Hepatocyte (in vitro differentiated cells): ENCODE measurements around the gene RAPGEF4. TPM values are rescaled to one million over a fixed set of nuclear protein-coding genes. Genes with fewer than 3 reads are reported as not detected.
A peak's percentile ranks its signal among the peaks of the same experiment; 100 is the strongest.

Experiments
- DNase-seq: peaks from one replicate; pipeline ENCODE4 v3.0.0-alpha.2; 2016; ENCODE audit warnings: low spot score
- H2AFZ ChIP-seq: fragments of 200-600 bp; sonication (generic); 2 replicates; pipeline ENCODE4 v1.6.0; 2016; ENCODE audit warnings: antibody characterized with exemption, mild to moderate bottlenecking
- H3K27ac ChIP-seq: fragments of 200-600 bp; sonication (generic); 2 replicates; pipeline ENCODE4 v1.5.1; 2016; ENCODE audit warnings: mild to moderate bottlenecking
- H3K27me3 ChIP-seq: fragments of 200-600 bp; sonication (generic); 2 replicates; pipeline ENCODE4 v1.6.1; 2016
- H3K36me3 ChIP-seq: fragments of 200-600 bp; sonication (generic); replicated peaks from 2 replicates; pipeline ENCODE4 v1.5.1; 2016; ENCODE audit warnings: low read depth; ENCODE audit not compliant: insufficient read depth
- H3K4me1 ChIP-seq: fragments of 200-600 bp; sonication (generic); 2 replicates; pipeline ENCODE4 v1.5.1; 2016; ENCODE audit warnings: mild to moderate bottlenecking, moderate library complexity; ENCODE audit not compliant: insufficient read depth
- H3K4me2 ChIP-seq: fragments of 200-600 bp; sonication (generic); 2 replicates; pipeline ENCODE4 v1.6.0; 2016
- H3K4me3 ChIP-seq: fragments of 200-600 bp; sonication (generic); 2 replicates; pipeline ENCODE4 v1.5.1; 2016; ENCODE audit warnings: mild to moderate bottlenecking
- H3K79me2 ChIP-seq: fragments of 200-600 bp; sonication (generic); 2 replicates; pipeline ENCODE4 v1.6.0; 2017; ENCODE audit warnings: mild to moderate bottlenecking
- H3K9me2 ChIP-seq: fragments of 200-600 bp; sonication (generic); replicated peaks from 2 replicates; pipeline ENCODE4 v1.6.0; 2017; ENCODE audit warnings: mild to moderate bottlenecking; ENCODE audit not compliant: insufficient read depth
- H3K9me3 ChIP-seq: fragments of 200-600 bp; sonication (generic); 2 replicates; pipeline ENCODE4 v1.5.1; 2016; ENCODE audit warnings: low read depth, mild to moderate bottlenecking
- H4K20me1 ChIP-seq: fragments of 200-600 bp; sonication (generic); 2 replicates; pipeline ENCODE4 v1.6.0; 2016; ENCODE audit warnings: mild to moderate bottlenecking; ENCODE audit not compliant: insufficient read depth, poor library complexity, severe bottlenecking
- EZH2 ChIP-seq: fragments of 200-600 bp; sonication (generic); IDR thresholded peaks from 2 replicates; pipeline ENCODE4 v1.6.1; 2016; ENCODE audit warnings: antibody characterized with exemption, mild to moderate bottlenecking, borderline replicate concordance
- EZH2phosphoT487 ChIP-seq: fragments of 200-600 bp; sonication (generic); IDR thresholded peaks from one replicate; pipeline ENCODE4 v1.6.1; 2018; ENCODE audit warnings: antibody characterized with exemption, mild to moderate bottlenecking, low read depth, moderate library complexity; ENCODE audit not compliant: unreplicated experiment, severe bottlenecking
- WGBS: methylation state at CpG from one replicate; pipeline ENCODE4 v1.1.6; 2016; ENCODE audit warnings: low lambda C conversion rate; ENCODE audit errors: missing lambda C conversion rate; 5-methylcytosine and 5-hydroxymethylcytosine counted together
- polyA plus RNA-seq: library from polyadenylated mRNA; unstranded; fragments of >200 nt; fragmentation: Nextera tagmentation; extraction: Ambion mirVana; gene quantifications from 2 replicates; pipeline ENCODE4 v1.2.1, GENCODE V29; 2016
- total RNA-seq: library from RNA; depleted of rRNA; stranded (reverse); fragments of >200 nt; gene quantifications from 2 replicates; pipeline ENCODE4 v1.2.3, GENCODE V29; 2014
- TF ChIP-seq, protein P1 (sequence below): fragments of 200-600 bp; sonication (generic); IDR thresholded peaks from 2 replicates; pipeline ENCODE4 v1.5.1; 2016; ENCODE audit warnings: antibody characterized with exemption, mild to moderate bottlenecking; ENCODE audit not compliant: poor library complexity

RAPGEF4 gene
- total and polyA plus RNA-seq, 2 experiments from 2014 or later, result 1.9 to 2.0 TPM

- Histone ChIP-seq H3K9me2 (no peaks in the 10 kb centered on the region), H2AFZ (no peak overlapping the region), H3K9me3 (no peaks in the 10 kb centered on the region), H3K4me3 (no peak overlapping the region), H3K36me3 (no peaks in the 10 kb centered on the region), H3K79me2 (no peaks in the 10 kb centered on the region), H3K27me3 (no peaks in the 10 kb centered on the region), H3K27ac (peak overlapping the region; percentile 64), H3K4me2 (peak overlapping the region; percentile 5), H4K20me1 (no peaks in the 10 kb centered on the region), H3K4me1 (peaks cover 12% of the 10 kb centered on the region)
- WGBS, result 51% methylated on average over 2 of the region's 2 CpGs
- no peak for TF ChIP-seq EZH2phosphoT487
- no peak for TF ChIP-seq EZH2
- TF ChIP-seq, protein P1, sequence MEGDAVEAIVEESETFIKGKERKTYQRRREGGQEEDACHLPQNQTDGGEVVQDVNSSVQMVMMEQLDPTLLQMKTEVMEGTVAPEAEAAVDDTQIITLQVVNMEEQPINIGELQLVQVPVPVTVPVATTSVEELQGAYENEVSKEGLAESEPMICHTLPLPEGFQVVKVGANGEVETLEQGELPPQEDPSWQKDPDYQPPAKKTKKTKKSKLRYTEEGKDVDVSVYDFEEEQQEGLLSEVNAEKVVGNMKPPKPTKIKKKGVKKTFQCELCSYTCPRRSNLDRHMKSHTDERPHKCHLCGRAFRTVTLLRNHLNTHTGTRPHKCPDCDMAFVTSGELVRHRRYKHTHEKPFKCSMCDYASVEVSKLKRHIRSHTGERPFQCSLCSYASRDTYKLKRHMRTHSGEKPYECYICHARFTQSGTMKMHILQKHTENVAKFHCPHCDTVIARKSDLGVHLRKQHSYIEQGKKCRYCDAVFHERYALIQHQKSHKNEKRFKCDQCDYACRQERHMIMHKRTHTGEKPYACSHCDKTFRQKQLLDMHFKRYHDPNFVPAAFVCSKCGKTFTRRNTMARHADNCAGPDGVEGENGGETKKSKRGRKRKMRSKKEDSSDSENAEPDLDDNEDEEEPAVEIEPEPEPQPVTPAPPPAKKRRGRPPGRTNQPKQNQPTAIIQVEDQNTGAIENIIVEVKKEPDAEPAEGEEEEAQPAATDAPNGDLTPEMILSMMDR, result no peak
- peak; percentile 18 for DNase-seq
Observed at GRCh38 chr2:172922306-172922705, 186.7 kb downstream of the RAPGEF4 start.

- Histone ChIP-seq H3K4me2 (no peak overlapping the region), H3K79me2 (no peaks in the 10 kb centered on the region), H3K27me3 (no peaks in the 10 kb centered on the region), H3K36me3 (no peaks in the 10 kb centered on the region), H4K20me1 (no peaks in the 10 kb centered on the region), H3K9me2 (no peaks in the 10 kb centered on the region), H3K4me1 (peaks cover 16% of the 10 kb centered on the region), H3K9me3 (no peaks in the 10 kb centered on the region), H3K4me3 (no peak overlapping the region), H2AFZ (no peak overlapping the region), H3K27ac (no peak overlapping the region)
- no peak for DNase-seq
- 78% methylated on average over 4 of the region's 4 CpGs for WGBS
- TF ChIP-seq, protein P1, result no peak
- TF ChIP-seq EZH2phosphoT487 (no peak), EZH2 (no peak)
Observed at GRCh38 chr2:172922815-172923214, 187.2 kb downstream of the RAPGEF4 start.

- 95% methylated on average over 4 of the region's 4 CpGs for WGBS
- H3K4me2 ChIP-seq, result no peak overlapping the region
- no peaks in the 10 kb centered on the region for H3K36me3 ChIP-seq
- TF ChIP-seq EZH2phosphoT487 (no peak), EZH2 (no peak)
- TF ChIP-seq, protein P1, result no peak
- H2AFZ ChIP-seq, result no peak overlapping the region
- H3K9me2 ChIP-seq, result no peaks in the 10 kb centered on the region
- H3K27me3 ChIP-seq, result no peaks in the 10 kb centered on the region
- H4K20me1 ChIP-seq, result no peaks in the 10 kb centered on the region
- no peaks in the 10 kb centered on the region for H3K79me2 ChIP-seq
- H3K4me3 ChIP-seq, result no peak overlapping the region
- no peak overlapping the region for H3K27ac ChIP-seq
- H3K4me1 ChIP-seq, result peaks cover 22% of the 10 kb centered on the region
- H3K9me3 ChIP-seq, result no peaks in the 10 kb centered on the region
- no peak for DNase-seq
Observed at GRCh38 chr2:172924097-172924660, 188.5 kb downstream of the RAPGEF4 start.

GRCh38 chr2:172925600-172925999 lies 190.0 kb downstream of the RAPGEF4 start:
- 97% methylated on average over 2 of the region's 2 CpGs for WGBS
- Histone ChIP-seq H3K79me2 (no peaks in the 10 kb centered on the region), H3K27me3 (no peaks in the 10 kb centered on the region), H3K4me1 (peaks cover 22% of the 10 kb centered on the region), H4K20me1 (no peaks in the 10 kb centered on the region), H3K9me2 (no peaks in the 10 kb centered on the region), H3K9me3 (no peaks in the 10 kb centered on the region), H3K27ac (no peak overlapping the region), H3K4me3 (no peak overlapping the region), H2AFZ (no peak overlapping the region), H3K36me3 (no peaks in the 10 kb centered on the region), H3K4me2 (no peak overlapping the region)
- no peak for DNase-seq
- TF ChIP-seq EZH2, result no peak
- no peak for TF ChIP-seq EZH2phosphoT487
- TF ChIP-seq, protein P1, result no peak
